Left renal pelvis (tissue), 4 donors: ENCODE data around the gene UTS2. TPM values are rescaled to one million over a fixed set of nuclear protein-coding genes. Genes with fewer than 3 reads are reported as not detected.

Experiments used
- DNase-seq, 4 donors: peaks; one replicate each; pipeline ENCODE4 v3.0.0-alpha.2; 2013; ENCODE audit warnings: low read depth in 4 of 4, low spot score in 3 of 4
- polyA plus RNA-seq, 4 donors: library from polyadenylated mRNA; unstranded; fragments of 120-200 nt; gene quantifications; one replicate each; pipeline ENCODE4 v1.2.1, GENCODE V29; 2013; ENCODE audit not compliant: insufficient read length in 4 of 4

The UTS2 gene
- polyA plus RNA-seq, 4 donors: 0.24 TPM; not detected in 3

GRCh38 chr1:7813677-7814373 is 39.0 kb downstream of the UTS2 start:
- no peak for DNase-seq

- no peak for DNase-seq
Measured at GRCh38 chr1:7811476-7811875, 41.4 kb downstream of the UTS2 start.

DNA sequence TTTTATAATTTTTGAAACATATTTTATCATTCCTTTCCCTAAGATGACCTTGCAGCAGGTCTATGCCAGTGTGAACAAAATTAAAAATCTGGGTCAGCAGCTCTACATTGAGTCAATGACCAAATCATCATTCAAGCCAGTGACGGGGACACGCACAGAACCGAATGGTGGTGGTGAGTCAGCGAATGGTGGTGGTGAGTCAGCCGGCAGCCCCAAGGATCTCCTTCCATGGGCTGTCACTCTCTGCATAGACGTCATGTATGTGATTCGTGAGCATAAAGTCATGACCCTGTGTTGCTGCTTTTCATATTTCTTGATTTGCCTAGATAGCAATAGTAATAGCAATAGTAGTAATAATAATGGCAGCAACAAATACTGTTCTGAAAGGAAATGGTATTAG is 42.5 kb downstream of the UTS2 start:
- no peak for DNase-seq

DNA sequence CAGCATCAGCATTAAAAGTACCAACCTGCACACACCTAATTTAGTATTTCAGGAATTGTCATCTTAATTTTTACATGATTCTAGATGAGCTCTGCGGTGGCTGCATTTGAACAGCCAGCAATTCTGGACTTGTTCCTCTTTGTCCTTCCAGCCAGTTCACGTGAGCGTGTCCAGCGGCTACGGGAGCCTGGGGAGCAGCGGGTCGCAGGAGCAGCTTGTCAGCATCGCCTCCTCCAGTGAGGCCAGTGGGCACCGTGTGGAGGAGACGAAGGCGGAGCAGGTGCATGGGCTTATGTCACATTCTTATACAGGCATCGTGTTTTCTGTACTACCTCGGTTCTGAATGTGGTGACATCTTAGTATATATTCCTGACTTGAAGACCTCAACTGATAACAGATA is 43.1 kb downstream of the UTS2 start:
- DNase-seq: no peak

DNA sequence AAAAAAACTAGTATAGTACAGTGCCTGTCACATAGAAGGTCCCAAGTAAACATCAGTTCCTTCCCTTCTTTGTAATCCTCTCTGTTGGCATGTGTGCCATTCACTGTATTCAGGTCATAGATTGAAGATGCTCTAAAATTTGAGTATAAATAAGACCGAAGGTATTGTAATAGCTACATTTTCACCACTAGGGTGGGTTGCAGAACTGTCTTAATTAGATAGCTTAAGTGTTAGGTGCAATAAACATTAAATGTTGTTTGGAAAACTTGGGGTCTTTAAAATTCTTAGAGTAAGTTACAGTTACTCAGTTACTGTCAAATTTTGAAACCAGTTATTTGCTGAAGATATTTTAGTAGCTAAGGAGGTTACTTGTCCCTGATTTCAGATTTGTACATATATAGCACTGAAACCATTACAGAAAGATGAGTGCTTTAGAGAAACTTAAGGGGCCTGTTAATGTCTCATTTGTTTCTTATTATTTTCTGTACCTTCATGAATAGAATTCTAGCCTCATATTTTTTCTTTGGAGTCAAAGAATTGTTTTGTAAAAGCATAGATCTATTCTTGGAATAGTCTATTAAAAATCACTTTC is 44.5 kb downstream of the UTS2 start:
- DNase-seq: no peak

GRCh38 chr1:7805460-7805859 is 47.4 kb downstream of the UTS2 start:
- no peak for DNase-seq

Other genes with a start within 250 kb of the UTS2 start
- 100 to 1,000 TPM; 100 to 116 (median 104) TPM for gene VAMP3, start 81.8 kb downstream of the UTS2 start, polyA plus RNA-seq
- 10 to 100 TPM; 13.0 to 22.5 (median 13.9) TPM for gene PER3, start 68.8 kb downstream of the UTS2 start, polyA plus RNA-seq
- under 1 TPM; 0.07 to 0.17 (median 0.11) TPM for gene TNFRSF9, start 87.8 kb upstream of the UTS2 start, polyA plus RNA-seq
- 100 to 1,000 TPM; 267 to 365 (median 318) TPM for gene PARK7, start 108.6 kb upstream of the UTS2 start, polyA plus RNA-seq
- 10 to 100 TPM; 13.8 to 24.4 (median 23.0) TPM for gene ERRFI1, start 173.2 kb upstream of the UTS2 start, polyA plus RNA-seq